Measurements from ENCODE around the gene TRA2B.

Gene TRA2B

DNA sequence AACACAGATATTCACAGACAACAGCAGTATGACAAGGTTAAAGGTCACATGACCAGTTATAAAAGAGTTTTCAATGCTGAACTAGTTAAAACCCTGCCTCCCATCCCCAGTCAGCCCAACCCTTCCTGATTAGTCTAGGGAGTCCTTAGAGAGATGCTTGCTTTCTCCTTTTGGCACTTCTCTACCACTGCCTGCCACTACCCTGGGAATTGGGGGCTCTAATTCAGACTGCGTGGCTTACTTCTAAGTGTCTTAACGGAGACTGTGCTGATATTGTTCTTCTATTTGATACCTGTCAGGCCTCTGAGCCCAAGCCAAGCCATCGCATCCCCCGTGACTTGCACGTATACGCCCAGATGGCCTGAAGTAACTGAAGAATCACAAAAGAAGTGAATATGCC lies 11.7 kb upstream of the TRA2B start:
- no peak for DNase-seq

DNA sequence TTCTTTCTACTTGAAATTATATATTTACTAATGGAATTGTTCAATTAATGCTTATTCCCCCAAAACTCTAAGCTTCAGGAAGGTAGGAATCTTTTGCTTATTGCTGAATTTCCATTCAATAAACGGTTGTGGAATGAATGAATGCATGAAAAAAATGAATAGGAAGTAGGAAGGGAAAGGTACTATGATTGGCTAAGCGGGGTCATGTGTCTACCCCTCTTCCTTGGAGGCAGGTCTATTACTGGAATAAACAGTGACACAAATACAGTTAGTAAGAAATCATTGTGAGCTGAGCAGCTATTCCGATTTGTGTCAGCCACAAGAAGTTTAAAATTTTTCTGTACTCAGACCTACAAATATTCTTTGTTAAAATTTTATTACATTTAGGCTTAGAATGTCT lies 10.5 kb upstream of the TRA2B start:
- no peak for DNase-seq

DNA sequence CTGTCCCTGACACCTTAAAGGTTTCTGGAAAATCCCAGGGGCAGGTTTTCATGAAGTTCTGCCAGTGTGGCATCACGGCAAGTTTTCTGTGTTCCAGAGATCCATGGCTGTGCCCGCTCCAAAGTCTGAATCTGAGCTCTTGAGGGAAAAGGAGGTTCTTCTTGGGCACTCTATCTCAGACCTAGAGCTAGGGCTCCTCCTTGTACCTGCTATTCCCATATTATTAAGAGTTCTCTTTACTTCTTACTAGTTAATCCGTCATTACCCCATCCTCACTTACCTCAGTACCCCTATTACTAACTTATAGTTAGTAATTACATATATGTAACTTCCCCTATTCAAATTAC lies 5.9 kb upstream of the TRA2B start:
- no peak for DNase-seq

DNA sequence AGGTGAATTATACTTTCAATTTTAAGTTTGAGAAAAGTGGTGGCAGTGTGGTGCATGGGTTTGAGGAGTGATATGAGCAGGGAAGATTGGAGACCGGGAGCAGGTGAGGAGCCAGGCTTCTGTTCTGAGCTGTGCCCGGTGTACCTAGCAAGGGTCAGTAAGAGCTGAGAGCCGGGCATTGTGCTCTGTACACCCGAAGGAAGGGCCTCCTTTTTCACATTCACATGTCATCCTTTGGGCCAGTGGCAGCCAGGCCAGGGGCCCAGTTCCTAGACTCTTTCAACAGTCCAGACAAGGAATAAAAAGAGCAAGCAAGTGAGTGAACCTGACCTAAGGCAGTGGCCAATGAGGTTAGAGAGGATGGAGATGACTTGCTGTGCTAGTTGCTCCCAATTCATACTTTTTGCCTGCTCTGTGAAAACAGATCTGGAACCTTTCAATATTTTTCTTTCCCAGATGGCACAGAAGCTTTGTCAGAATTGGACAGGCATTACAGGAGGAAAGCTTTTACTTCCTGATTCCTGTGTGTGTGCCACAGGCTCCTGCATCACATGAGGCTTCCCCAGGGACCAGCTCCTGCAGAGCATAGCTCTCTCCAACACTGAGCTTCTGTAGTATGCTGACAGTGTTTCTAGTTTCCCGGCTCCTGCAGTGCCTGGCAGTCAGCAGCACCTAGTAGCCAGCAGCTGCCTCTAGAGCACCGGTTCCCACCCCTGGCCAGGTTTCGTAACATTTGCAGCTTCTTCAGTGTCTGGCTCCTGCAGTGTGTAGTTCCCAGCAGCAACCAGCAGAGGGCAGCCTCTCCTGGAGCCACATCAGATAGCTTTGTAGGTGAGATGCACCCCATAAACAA lies 5.3 kb upstream of the TRA2B start:
- DNase-seq: peak; percentile 68

DNA sequence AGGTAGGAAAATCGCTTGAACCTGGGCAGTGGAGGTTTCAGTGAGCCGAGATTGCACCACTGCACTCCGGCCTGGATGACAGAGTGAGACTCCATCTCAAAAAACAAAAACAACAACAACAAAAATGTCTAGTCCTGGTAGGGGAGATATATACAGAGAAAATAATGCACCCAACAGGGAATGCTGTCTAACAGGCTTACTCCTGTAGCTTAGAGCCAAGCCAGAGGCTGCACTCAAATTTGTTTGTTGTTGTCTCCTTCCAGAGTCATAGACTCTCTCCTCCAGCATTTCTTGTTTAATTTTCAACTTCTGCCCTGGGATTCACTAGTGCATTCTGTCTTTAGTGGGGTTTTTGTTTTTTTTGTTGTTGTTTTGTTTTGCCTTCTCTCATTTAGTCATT lies 4.6 kb upstream of the TRA2B start:
- DNase-seq: no peak

DNA sequence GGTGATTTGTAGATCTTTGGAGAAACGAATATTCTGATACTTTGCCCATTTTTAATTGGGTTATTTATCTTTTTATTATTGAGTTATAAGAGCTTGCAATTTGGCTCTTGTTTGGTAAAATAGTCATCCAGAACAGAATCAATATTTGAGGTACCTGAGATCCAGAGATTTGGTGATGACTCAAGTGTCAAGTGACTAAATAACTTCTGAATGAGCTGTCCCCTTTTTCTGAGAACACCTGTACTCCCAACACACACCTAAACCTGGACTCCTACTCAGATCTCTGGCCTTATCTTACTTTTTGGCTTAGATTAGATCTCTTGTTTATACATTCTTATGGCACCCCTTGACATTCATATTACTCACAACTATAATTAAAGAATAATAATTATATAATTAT lies 3.1 kb upstream of the TRA2B start:
- DNase-seq: no peak

DNA sequence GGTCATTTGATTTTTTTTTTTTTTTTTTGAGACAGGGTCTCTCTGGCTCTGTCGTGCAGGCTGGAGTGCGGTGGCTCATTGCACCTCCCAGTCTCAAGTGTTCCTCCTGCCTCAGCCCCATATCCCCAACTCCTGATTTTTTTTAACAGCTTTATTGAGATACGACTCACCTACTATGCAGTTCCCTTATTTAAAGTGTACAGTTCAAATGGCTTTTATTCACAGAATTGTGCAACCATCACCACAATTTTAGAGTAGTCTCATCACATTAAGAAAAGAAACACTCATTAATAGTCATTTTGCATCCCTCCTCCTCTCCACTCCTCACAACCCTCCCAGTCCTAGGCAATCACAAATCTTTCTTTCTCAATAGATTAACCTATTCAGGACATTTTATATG lies 1.9 kb upstream of the TRA2B start:
- no peak for DNase-seq

DNA sequence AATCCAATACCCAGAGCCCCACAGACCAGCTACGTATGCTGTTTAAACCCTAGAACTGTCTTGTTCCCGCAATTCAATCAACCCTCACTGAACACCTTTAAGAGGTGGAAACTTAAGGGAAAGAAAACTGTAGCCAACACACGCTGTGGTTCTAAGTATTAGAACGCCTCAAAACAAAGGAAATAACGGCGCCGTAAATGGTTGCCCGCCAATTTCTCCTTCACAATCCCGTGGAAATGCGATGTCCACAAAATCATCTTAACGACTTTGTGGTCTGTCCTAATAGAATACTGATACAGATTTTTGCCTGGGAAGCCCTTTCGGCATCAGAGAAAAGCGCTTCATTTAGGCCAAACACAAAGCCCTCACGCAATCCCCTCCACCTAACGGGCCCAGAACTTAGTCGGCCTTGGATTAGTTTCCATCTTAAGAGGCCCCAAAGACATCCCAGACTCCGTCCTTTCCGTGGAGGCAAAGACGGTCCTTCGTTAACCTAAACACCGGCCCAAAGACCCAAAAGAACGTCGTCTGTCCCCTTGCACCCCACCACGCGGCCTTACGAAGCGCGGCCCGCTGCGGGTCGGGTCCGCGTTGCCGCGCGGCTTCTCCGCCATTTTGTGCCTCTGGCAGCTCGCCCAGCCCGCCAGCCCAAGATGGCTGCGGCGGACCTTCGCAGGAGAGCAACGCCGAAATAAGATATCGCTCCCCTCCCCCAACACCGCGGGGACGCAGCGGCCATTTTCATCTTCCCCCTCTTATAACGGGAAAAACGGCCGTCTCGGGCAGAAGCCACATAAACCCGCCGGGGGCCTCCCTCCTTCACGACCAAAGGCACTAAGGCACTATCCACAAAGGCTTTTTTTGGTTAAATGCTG lies 763 bp downstream of the TRA2B start:
- DNase-seq: peak; percentile 88

DNA sequence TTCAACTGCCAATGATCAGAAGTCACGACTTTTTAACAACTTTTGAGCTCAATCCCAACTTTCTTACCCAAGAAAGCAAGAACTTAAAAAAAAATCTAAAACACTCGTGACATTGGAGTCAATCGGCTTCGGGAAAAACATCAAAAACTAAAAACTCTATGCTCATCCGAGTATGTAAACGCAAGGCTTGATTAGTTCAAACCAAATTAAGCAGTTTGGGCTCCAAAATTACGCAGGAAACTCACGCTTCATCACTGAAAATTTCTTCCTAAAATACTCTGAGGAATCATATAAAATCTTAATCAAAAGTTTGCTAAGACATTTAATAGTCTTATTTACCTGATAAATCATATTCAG lies 1.6 kb downstream of the TRA2B start:
- no peak for DNase-seq

DNA sequence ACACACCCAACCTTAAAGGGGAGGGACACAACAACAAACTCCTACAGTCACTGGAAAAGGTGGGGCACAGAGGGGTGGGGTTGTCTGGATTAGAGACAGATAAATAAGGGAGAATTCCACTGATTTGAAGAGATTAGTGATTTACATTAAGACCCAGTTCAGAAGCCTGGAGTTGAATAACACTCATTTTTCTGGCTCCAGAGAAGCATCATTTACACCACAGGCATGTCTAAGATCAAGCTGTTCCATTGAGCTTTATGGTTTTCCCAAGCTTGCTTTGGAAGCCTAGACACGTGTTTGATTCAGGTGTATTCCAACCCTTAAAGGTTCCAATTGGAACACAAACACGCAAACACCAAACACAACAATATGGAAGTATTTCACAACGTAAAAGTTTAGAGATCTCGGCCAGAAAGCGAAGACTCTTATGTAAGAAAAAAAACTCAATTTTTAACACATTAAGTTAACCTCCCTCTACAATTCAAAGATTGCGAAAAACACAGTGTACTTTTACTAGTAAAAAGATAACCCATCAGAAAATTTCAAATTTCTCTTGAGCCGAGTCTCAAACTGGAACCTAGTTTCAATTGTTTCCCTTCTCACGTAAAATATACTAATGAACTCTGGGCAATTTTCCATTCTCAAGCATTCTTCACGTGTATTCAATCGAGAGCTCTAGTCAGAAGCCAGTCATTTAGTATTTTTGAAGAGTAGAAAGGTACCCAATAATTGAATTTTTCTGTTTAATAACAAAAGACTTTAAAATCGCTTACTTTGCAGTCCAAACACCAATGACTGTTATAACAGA lies 2.1 kb downstream of the TRA2B start:
- no peak for DNase-seq

DNA sequence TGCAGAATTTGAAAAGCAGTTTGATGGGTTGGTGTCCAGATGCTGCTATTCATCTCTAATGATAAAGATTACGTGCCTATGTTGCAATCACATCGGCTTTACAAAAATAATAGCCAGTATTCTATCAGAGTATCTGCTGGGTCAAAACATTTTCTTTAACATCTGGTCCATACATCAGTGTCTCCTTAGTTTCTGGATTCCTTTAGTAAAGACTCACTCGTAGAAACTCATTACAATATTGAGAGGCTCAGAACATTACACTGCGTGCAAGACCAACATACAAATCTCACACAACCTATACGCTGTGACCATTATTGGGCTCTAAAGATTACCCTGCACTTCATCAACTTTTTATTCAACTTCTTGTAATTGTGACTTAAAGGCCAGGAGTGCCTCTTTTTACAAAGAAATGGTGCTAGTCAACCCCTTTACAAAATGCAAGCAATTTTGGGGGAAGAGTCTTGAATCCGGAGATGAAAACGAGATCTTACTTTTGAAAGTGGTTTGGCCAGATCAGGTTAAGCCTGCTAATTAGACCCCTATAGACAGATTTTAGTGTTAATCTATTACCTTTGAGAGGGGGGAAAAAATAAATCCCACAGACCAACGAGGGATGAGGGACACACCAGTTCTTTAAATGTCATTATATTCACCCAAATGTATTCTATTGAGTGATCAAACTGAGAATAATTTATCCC lies 2.9 kb downstream of the TRA2B start:
- no peak for DNase-seq

DNA sequence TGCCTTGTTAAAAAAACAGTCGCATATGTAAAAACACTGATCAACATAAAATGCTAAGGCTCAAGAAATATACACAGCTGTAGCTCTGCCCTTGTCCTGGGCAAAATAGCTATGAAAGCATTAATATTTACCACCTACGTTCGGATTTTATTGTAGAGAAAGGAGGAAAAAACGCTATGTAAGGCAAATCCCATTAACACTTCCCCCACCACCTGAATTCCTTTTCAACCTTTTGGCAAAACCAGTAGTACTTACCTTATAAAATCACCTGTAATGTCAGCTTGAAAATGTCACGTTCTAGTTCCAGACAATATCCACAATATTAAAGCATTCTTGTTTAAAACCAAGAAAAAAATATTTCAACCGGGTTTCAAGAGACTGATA lies 3.6 kb downstream of the TRA2B start:
- no peak for DNase-seq

DNA sequence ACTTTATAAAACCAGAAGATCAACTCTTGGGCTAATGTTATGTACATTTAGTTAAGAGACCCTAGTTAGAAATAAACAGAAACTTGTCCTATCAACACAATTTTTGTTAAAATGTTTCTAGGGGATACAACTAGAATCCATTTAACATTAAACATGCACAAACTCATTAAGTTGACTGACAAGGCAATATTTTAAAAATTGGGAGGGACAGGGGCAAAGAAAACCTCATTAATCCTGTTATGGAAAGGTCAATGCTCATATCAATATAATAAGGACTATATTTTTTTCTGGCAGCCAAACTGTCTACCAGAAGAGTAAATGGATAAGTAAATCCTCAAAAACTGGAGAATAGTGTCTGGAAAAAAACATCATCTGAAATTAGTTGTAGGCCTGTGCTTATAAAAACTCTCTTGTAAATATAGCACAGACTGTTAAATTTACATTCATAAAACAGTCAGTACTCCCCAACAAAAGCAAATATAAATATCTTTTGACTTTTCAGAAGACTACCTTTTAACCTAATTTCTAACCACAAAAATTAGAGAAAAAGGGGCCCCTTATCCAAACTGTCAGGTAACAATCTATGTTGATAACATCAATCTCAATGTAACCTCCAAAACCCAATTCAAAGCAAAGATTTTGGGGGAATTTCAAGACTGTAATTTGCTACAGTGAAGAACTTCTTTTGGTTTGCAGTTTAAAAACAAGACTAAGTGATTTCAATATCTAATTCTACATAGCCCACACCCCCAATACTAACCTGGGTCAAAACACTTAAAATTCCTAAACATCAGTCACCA lies 4.2 kb downstream of the TRA2B start:
- DNase-seq: no peak

DNA sequence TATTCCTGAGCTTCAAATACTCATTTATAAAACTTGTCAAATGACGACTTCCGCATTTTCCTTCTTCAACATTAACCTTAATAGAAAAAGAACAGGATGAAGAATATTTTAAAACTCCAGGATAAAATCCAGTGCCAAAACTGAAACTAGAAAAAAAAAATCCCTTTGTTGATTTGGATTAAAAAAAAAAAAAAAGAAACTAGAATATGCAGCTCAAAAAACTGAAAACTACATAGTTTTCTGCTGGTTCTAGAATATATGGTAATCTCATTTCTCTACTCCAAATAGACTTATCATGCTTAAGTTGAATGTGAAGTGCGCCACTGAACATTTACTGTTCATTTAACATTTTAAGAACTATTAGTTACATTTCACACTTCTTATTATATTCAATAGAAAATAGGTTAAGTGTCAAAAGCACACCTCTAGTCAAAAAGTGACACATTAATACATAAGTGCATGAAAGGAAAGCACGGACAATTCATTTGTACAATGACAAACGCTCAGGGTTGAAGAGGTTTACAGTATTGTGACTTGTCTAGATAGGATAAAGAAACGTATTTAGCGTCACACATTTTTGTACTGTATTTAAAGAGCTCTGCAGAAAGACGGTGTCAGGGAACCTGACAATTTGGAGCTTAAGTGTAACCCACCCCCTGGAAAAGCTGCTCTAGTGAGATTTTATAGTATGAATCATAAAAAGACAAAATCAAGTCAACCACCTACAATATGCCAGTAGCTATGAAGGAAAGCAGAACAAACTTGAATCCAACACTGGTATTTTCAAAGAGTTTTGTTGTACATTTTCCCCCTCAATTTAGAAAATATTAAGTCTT lies 5.8 kb downstream of the TRA2B start:
- no peak for DNase-seq

DNA sequence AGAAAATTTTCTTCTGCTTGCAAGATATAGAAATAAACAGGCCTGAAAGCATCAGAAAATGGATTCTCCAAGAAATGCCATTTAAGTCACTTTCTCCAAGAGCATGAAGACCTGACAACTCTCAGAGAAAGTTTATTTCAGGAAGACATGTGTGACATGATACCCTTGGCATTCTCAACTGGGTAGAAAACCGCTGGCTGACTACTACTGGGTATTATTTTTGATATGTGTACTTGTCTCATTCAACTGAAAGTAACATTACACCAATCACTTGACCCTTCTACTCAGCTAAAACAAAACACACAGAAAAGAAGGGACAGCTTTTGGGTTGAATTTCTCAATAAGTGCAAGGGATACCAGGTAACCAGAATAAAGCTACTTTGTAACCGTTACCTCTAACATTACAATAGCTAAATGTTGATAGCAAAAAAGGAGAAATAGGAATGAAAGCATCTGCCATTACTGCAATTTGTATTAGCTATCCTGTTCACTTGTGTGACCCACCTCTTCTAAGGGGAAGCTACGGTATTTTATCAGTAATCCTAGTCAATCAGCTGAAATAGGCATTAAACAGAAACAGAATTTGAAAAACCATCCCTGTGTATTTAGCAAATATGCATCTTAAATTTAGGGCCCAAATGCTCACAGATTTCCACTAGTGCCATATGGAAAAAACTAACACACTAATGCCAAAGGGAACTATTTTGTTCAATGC lies 7.3 kb downstream of the TRA2B start:
- DNase-seq: no peak

DNA sequence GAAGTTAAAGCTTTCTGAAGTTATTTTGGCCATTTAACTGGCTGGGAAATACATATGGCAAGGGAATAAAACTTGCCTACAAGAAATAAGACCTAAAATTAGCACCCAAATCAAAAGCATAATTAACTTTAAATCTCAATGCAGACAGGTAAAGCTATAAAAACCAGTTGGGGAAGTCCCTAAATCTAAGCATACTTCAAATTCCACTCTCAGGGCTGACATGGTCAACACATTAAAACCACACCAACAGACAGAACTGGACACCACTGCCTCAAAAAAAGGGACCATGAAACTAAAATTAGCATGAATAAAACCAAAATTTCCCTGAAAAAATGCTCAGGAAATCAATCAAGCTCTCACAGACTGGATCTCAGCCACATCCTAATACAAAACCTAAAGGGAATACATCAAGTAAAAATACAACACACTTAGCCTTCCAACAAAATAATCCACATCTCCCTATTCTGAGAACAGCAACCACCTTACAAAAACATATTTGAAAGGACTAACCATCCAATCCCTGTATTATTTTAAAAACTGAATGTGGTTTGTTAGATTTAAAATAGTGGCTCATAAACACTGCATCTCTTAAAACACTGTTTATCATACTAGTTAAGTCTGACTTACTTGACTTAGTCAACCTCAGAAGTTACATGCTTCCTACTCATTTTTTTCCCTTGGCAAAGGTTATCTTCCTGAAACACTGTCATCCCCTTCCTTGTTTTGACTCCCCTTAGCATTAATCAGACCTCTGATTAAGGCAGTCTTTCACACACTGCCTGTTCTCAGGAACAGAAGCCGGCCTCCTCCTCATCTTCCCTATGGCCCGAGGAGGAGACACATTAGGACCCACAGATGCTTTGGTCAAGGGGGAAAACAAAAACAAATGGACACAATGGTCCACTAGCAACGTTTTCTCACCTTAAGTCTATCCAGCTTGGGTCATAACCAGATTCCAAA lies 8.3 kb downstream of the TRA2B start:
- DNase-seq: no peak

DNA sequence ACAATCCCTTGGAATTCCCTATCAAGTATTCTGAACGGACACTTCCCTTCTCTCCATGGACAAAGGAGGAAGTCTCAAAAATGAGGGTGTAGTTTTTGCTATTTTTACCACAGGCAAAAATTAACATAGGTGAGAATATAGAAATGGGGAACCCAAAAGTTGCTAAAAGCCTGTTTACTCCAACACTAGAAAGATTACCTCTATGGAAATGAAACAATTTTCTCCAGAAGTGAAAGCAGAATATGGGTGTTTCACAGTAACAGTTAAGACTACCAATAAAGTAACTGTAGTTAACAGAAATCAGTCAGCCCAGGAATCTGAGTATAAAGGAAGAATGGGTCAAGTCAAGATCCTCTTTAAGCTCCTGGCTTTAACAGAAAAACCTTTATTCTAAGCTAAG lies 9.3 kb downstream of the TRA2B start:
- no peak for DNase-seq

DNA sequence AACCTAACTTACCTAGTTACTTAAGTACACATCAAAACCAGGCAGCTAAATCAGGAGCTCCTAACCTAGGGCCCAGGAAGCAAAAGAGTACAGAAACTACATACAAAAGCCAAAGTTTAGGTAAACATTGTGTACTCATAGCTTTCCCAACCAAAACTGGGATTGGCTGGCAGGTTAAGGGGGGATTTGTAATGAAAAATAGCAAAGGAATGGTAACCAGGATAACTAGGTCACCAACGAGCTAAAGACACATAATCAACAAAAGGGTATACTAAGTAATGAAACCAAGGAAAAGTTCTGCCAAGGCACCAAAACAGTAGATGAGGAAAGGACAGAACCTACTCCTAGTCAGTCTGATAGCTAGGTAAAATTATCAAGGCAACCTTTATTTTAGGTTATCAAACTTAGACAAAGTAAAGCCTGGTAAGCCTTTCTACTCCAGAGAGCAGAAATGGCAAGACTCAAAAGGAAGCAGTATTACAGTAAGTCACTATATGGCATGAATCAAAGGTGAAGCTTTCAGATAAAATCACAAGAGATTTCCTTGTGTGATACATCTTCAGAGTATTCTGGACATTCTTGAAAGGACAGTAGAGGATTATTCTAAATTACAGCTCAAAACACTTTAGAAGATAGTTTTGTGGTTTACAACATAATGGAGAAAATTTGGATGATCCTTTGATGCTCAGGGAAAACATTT lies 10.2 kb downstream of the TRA2B start:
- no peak for DNase-seq

DNA sequence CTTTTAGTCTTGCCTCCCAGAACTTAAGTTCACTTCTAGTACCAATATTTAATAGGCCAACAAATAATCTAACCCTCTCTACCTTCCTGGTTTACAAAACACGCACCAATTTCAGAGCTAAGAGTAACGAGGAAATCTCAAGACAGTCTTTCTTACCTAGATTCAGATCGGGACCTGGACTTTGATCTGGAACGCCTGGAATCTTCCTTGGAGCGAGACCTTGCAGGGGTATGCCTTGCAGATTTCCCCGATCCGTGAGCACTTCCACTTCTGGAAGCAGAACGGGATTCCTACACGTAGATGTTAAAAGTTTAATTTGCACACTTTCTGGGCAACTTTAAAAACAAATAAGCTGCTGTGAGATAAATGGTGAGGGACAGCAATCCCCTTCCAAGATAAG lies 11.4 kb downstream of the TRA2B start:
- no peak for DNase-seq
